Measurements from ENCODE around the gene TEX29.

- no peak for TF ChIP-seq EZH2 (IDR thresholded peaks at IDR 0.05)
- TF ChIP-seq CTCF (IDR thresholded peaks at IDR 0.05), result no peak
Observed at GRCh38 chr13:111296417-111296816, 24.0 kb upstream of the TEX29 start.
